ENCODE data around the gene GABRB3.
A peak's percentile ranks its signal among the peaks of the same experiment; 100 is the strongest.

The GABRB3 gene

DNA sequence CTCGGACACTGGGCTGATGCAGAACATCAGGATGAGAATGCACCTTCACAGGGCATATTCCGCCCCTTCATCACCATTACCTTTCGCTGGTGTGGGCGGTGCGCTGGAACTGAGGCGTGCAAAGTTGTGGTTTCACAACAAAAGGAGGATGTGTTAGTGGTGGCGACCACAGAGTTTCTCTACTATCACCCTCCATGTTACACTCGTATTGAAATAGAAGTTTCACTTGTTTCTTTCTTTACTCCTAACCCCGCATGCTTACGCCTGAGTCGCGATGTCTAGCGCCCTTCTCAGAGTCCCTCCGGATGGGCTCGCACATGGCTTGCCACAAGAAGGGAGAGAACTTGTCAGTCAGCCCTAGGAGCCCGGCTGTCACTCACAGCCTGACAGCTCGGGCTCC is 148.7 kb downstream of the GABRB3 start:
- no peak for DNase-seq

DNA sequence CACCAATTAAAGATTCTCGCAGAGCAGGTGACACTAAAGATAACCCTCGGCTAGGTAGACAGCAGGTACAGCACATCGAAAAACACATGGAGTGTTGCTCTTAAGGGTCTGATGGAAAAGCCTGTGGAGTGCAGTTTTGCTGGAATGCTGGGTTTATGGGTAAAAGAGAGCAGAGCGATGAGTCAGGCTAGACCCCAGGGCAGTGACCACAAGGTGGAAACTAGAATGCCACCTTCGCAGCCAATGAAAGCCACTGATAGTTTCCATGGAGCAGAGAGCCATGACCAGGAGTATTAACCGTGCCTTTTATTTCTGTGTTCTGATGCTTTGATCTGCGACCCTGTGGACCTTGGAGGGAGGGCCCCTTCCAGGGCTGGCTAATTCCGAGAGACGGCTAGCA is 149.8 kb downstream of the GABRB3 start:
- no peak for DNase-seq

DNA sequence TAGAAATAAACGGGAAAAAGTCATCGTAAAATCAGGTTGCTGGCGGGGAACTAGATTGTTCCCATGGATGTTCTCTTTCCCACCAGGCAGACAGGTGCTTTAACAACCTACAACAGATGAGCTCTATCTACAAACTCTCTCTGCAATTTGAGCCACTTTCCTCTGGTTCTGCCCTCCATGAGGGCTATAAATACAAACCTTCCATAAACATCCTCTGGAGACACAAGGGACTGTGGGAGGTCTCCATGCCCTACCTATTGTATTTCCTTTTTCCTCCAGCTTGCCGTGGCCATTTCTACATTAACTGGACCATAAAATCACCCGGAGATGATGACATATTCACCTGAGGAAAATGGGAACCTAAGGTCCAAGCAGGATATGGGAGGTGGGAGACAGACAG is 151.1 kb downstream of the GABRB3 start:
- DNase-seq: no peak

DNA sequence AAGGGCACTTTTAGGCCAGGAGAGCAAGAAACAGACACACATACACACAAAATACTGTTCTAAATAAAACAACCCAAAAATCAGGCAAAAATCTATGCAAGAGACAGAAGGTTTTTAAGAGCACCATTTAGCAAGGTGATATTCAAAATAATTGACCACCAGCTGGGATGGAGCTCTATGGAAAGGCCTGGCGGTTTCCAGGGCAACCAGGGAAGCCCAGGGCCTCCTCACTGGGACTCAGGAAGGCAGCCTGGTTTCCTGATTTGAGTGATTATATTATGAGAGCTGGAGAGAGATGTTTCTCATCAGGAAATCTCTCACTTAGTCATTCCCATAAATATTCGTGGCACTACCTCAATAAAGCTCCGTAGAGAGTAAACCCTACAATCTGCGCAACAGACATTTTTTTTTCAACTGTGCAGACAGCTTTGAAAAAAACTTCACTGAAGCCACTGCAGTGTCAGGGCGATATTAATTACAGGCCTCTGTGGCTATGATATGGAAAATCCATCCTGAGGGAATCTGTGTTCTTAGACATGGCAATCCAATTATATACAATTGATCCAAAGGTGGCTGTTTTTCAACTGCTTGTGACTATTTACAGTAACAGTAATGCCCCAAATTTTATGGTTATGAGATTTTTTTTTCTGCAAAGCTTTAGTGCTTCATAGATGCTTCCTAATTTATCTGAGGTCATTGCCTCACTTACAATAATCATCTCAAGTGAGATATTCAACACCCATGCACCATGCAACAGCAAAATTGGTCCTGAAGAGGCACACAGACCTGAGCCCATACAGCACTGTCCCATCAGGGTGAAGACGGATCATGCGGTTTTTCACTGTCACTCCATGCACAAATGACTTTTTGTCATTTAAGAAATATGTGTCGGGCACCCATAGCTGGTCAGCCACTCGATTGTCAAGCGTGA is 152.1 kb downstream of the GABRB3 start:
- DNase-seq: no peak

DNA sequence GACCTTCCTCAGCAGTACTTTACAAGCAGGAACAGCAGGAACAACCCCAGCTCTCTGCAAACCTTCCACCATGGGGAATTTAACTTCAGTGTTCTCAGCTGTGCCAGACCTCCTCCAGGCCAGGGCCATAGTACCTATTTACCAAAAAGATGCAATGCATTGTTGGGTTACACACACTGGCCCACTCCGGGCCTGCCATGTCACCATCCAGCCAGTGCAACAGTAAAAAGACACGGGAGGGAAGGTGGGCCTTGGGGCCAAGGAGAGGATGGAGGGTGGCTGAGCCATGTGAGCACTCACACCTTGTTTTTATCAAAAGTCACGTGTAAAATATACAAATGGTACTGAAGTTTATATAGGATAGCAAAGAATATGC is 157.0 kb downstream of the GABRB3 start:
- DNase-seq: no peak

DNA sequence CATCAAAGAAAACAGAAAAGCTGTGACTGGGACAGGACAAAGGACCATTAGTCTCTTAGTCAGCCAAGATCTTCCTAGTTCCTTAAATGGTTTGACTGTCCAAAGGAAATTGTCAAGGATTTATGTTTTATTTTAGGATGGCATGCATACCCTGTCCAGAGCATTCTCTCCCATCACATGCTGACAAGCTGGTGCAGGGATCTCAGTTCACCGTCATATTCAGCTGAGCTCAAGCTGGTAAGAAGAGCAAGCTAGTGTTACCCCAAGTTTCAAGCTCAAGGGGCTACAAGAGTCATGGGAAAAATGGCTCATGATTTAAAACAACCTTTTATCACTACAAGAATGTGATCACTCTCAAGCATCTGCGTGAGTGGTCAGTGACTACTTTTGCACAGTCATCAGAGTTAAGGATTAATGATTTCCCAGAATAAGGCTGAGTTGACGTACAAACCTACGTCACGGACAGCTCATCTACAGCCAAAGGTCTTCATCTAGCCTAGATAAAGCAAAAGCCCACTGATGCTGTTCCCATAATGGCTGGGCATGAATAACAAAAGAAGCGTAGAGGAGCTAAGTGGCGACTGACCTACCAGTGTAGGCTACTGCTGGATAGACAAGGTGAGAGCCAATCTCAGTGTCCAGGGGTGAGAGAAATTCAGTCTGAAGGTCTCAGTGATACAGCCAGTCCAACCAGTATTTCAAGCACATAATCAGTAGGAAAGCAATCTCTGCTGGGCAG is 157.5 kb downstream of the GABRB3 start:
- DNase-seq: no peak

DNA sequence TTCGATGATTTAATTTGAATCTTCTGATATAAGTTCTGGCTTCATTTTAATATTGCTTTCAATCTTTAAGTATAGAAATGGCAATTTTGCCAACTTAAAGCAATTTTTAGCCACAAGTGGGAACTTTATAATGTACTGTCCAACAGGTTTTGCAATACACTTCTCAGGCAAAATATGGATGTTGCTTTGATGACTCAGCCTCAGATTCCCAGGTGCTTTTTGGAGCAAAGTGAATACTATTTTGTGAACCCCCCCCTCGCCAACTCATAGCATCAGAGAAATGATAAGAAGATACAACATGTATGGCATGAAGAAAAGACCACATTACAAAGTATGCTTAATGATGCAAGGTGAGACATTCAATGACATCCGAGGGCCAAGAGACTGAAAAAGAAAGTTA is 158.1 kb downstream of the GABRB3 start:
- no peak for DNase-seq

DNA sequence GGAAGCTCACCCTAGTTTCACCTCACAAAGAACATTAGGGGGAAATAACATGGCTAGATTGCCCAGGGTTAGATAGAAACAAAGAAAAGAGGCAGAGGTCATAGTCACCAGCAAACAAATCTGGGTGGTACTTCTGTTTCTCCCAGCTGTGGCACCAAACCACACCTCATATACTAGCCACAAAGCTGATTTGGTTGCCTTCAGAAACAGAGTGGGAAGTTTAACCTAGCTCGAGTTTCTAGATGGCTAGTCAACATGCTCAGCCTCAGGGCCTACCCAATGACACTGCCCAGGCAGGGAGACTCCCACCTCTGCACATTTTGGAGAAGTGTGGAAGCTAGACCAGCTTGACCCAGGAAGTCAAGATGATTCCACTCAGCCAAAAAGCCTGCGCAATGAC is 174.2 kb downstream of the GABRB3 start:
- DNase-seq: no peak

DNA sequence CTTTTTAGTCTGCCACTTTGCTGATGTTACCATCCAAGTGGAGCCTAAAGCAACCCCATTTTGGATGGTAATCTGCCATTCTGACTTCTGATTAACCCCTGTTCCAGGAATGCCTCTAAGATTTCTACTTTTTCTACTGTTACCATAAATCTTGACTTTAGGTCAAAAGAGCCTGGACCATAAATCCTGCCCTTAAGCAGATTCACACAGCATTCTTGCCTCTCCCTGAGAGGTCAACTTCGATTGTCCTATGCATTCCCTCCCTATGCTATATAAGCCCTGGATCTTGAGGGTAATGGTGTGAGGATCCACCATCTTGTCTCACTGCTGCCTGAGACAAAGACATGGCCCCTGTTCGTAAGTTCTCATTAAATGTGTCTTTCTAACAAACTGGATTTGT is 177.3 kb downstream of the GABRB3 start:
- DNase-seq: no peak

DNA sequence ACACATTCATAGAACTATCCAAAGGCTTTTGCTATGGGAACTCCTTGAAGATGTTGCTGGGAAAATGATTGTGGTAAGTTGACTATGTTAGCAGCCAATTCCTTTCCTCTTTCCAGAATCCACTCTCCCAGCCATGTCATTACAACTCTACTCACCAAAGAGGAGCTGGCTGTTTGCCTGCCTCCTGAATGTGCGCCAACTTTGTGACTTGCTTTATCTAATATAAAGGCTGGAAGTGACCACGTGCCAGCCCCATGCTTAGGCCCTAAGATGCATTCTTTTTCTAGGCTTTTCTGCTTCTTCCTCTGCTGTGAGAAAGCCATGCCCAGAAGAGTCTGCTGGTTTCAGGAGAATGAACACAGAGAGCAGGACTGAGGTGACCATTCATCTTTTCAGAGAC is 182.2 kb downstream of the GABRB3 start:
- DNase-seq: no peak

DNA sequence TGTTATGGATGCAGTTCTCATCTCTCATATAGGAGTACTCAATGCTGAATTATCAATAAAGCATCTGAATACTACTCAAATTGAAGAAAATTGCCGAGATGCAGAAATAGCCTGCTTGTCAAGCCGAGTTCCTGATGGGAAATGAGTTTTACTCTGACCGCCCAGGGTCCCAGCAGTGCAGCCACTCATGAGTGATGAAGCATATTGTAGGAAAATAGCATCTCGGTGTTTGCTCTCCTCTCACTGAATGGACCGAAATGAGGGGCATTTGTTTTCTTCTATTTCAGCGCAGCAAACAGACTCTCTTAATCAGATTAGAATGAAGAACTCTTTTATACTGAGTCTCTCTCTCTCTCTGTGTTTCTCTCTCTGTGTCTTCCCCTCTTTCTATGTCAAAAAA is 190.0 kb downstream of the GABRB3 start:
- DNase-seq: no peak

DNA sequence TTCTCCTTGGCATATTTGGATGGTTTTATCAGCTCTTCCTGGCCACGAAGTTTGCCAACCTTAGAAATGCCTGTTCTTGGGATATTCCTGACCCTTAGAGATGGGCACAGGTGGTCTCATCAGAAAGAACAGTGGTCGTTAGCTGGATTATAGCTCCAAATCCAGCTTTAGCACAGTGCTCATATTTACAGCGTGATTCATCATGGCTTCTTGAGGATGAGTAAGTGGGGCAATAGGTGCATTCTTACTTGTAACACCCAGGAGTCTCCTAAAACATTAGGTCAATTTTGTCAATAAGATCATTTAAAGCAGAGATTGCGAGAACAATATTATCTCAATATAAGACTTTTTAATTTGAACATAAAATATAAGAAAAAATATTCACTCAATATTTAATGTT is 191.9 kb downstream of the GABRB3 start:
- no peak for DNase-seq

DNA sequence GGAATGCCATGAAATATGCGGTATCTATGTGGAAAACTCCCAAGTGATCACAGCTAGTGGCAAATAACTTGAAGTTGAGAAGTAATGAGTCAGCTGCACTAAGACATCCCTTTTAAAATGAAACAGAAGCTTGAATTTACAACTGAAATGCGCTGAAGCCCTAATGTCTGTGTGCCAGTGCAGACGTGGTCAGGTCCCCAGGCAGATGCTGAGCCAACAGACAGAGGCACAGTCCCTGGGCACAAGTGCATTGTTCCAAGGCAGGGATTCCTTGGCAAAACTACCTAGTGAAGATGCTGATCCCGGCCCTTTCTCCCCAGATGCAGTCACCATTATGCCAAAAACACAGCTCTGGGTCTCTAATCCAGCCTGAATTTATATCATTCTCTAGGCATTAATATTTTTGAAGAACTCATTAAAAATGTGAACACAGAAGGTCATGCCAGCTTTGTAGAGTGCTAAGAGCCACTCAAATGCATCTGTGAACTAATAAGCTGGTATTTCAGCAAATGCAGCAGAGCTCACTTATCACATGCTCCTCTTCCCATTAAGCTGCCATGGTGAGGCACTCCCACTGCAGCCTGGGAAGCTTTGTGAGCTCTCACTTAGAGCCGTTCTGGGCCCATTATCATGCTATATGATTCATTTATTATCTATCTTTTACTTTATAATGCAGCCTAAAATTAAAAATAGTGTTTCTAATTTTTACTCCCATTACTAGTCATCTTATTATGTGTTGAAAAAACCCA is 200.1 kb downstream of the GABRB3 start:
- no peak for DNase-seq

DNA sequence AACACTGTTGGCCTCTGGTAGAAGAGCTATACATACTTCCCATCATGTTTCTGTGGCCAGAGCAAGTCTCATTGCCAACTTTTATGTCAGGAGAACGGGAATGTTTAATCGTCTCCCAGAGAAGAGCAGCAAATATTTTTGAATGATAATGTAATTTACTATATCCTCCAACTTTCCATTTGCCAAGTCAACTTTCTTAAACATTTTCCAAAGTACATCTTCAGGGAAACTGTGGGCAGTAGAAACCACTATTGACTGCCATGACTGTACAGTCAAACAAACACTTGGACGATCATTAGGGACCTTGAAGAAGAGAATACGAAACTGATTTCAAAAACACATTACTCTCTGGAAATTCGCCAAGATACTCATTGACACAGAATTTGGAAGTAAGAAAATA is 201.5 kb downstream of the GABRB3 start:
- DNase-seq: no peak

DNA sequence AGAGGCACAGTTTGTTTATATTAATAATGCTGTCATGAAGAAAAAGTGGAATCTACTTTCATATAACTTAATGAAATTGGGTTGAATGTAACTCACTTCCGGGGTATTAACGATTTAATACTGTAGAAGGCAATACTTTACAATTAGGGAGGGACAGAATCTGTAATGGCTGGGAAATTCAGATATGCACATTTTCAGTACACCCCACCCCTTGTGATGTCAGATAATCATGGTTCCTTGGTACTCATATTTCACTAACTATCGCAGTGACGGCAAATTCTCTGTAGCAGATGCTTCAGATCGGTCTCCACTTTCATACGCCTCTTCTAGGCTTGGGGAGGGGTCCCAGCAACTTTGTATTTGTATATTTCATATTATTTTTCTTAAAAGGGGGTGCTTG is 207.3 kb downstream of the GABRB3 start:
- no peak for DNase-seq

DNA sequence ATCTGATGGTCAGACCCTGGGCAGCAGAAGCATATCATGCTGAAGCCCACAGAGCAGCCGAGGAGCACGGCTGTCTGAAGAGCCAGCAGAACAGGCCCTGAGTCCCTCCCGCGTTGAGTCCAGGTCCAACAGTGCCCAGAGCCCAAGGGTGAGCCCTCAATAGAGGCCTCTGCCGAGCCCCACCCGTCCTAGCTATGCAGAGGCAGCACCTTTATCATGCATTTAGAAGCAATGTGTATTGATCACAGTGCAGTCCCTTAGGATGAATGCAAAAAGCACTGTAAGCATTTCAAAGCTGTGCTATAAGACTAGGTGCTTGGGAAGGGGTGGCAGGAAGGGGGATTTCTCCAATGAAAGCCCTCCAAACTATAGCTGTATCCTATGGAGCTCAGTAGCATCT is 208.5 kb downstream of the GABRB3 start:
- DNase-seq: no peak

DNA sequence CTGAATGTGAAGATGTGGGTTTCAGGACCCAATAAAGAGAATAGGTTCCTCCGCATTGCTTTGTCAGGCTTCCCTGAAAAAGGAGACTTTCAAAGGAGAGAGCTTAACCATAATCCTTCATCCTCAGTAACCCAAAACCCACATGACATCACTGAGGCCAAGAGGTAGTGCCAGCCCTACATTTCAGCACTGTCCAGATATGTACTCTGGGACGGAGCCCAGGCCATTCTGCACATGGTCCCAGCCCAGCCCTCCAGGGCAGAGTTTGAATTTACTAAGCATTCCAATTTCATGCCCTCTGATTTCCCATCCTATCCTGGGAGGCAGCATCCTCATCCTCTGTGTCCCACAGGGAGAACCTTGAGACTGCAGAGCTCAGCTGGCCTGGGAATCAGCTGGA is 210.5 kb downstream of the GABRB3 start:
- no peak for DNase-seq

DNA sequence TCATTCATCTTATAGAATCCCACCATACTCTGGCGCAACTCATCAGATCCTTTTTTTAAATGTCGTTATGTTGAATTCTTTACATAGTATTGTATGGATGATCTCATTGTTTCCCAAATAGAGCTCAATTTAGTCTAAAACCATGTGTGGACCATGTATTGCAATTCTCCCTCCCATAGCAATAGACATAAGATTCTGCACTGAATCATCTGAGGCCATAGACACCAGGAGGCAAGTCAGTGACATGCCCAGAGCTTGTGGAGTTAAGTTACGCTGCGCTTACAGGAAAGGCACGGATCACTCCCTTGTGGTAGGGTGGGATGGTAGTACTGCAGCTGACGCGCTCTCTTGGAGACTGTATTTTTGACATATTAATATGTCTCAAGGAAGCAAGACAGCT is 211.0 kb downstream of the GABRB3 start:
- no peak for DNase-seq

DNA sequence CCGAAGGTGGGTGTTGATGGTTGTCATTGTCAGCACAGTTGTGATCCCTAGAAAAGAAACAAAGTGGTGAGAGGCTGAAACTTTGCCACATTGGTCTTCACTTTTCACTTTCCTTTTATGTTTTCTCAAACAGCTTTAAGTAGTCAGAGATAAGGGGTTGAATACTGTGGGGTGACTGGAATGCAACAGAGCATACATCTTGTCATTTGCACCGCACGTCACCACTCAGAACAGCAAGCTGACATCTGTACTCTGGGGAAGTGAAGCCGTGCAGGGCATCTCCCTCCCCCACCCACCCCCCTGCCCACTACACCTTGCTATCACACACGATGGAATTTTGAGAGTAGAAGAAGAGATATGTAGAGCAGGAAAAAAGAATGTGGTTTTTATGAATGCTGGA is 211.7 kb downstream of the GABRB3 start:
- no peak for DNase-seq

DNA sequence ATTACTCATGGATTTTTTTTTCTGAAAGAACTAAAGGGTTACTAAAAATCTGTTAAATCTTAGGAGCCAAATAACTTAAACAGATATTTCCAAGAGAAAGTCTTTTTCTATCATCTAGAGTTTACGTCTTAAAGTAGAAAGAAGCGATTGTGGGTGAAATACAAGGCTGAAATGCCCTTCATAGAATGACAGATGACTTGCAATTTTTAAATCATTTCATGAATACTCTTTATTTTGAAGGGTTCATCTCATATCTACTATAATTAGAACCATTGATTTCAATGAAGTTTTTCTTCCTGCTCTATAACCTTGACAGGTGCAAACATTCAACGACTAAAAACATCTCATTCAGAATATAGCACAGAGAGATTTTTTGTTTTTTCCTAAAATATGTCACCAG is 217.0 kb downstream of the GABRB3 start:
- no peak for DNase-seq

DNA sequence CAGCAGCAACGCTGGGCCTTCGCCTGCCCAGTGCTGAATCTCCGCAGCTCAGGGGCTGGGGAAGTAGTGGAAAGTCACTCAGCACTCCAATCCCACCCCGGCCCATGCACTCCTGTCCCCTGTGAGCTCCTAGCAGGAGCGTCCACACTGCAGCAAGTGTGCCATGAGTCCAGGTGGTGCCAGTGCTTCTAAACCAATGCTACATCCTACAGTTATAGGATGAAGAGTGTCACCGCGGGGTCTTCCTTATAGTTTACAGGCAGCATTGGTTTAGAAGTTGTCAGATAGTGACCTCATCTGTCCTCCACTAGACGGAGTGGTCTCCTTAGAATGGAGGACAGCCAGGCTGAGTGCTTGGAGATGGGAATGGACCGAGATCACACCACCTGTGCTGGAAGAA is 221.4 kb downstream of the GABRB3 start:
- DNase-seq: no peak

DNA sequence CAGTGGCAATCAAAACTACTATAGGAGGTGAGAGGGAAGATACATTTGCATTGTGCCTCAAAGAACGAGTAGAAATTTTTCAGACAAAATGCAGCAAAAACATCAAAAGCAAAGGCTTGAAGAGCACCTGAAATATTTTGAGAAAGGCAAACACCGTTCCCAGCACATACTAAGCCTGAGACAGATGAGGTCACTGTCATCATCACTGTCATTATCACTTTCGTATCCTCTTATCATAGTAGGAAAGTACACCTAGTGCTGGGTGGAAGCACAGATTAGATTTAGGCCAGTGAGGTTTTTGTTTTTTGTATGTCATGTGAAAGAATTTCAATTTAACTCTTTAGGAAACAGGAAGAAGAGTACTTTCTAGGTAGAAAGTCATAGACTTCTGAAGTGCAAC is 222.0 kb downstream of the GABRB3 start:
- no peak for DNase-seq

DNA sequence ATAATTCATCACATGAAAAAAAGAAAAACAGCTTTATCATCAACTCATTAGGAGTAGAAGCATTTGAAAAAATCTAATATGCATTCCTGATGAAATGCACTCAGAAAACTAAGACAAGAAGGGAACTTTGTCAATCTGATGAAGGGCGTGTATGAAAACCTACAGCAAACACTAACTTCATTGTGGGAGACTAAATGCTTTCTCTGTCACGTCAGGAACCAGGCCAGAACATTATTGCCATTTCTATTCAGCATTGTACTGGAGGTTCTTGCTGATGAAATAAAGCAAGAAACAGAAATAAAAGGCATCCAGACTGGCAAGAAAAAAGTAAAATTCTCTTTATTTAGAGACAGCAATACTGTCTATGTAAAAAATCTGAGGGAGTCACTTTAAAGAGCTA is 235.2 kb downstream of the GABRB3 start:
- DNase-seq: peak; percentile 4

DNA sequence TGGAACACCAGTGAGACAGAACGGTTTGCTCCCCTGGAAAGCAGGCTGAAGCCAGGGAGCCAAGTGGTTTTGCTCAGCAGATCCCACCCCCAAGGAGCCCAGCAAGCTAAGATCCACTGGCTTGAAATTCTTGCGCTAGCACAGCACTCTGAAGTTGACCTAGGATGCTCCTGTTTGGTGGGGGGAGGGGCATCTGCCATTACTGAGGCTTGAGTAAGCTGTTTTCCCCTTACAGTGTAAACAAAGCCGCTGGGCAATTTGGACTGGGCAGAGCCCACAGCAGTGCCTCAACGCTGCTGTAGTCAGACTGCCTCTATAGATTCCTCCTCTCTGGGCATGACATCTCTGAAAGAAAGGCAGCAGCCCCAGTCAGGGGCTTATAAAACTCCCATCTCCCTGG is 241.4 kb downstream of the GABRB3 start:
- no peak for DNase-seq
